GM19240 (cell line): ENCODE data around the gene NEMP2.

Source experiments
- DNase-seq: peaks from one replicate; pipeline ENCODE4 v3.0.0; 2011; ENCODE audit warnings: low spot score; ENCODE audit not compliant: insufficient read length

The NEMP2 gene

GRCh38 chr2:190458352-190459107 is 76.0 kb downstream of the NEMP2 start:
- no peak for DNase-seq

DNA sequence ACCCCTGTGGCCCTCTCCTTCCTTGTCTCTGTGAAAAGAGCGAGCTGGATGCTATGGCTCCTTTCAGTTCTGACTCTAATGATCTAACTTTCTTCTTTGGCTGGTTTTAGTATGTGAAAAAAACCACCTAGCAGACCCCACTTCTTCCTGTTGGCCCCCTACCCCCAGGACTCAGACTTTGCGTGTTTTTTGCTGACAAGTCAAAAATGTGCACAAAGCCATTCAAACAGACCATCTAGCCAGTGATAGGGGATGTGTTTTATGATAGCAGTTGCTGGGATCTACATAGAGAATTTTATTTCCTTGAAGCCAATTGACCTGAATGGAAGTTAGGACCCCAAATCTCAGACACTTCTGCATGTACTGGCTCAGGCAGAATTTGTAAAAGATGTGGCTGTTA is 77.3 kb downstream of the NEMP2 start:
- no peak for DNase-seq

DNA sequence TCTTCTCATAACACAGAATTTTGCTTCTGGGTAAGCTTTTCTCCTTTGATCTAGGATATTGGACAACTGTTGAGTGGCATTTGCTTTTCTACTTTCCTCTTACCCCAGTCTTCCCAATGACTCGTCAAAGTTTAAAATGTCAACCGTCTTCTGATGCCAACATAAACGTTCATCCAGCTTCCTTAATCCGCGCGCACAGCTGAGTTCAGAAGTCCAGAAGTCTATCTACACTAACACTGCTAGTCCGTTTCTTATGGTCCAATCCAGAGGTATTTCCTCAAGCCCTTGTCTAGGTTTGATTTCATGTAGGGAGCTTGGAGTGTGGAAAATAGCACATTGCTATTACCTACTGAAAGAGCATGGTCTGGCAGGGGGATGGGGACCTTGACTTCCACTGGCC is 77.7 kb downstream of the NEMP2 start:
- no peak for DNase-seq

- DNase-seq = no peak
These were observed 79.0 kb downstream of the NEMP2 start for GRCh38 chr2:190455358-190456095.

GRCh38 chr2:190454795-190455194 is 79.7 kb downstream of the NEMP2 start:
- DNase-seq = no peak
